ENCODE results near the gene C11orf97. TPM values are rescaled to one million over a fixed set of nuclear protein-coding genes. Genes with fewer than 3 reads are reported as not detected.

C11orf97 gene
- polyA plus RNA-seq, 2 of the 4 experiments (the other 2 are of a cell fraction): not detected

- no peak for DNase-seq (ENCODE audit: low read depth in 1 of 2, low spot score in 1 of 2)
- no peak overlapping the region for H3K27ac ChIP-seq
- ChIA-PET CTCF (interaction anchor here (1.7 kb wide), 1 partner anchor 605 kb away, joined by 6 read pairs; no protein-coding TSS in a partner anchor), POLR2A (no interaction called here)
- WGBS (ENCODE audit: missing lambda C conversion rate): 91% methylated on average over 2 of the region's 2 CpGs
- no peak for FAIRE-seq
- H3K9me3 ChIP-seq: no peaks in the 10 kb centered on the region
- H3K4me2 ChIP-seq: no peak overlapping the region
- ATAC-seq: no peak
- H3K4me3 ChIP-seq: no peak overlapping the region
- no peak for TF ChIP-seq TP53 (CRISPR knock-in tag; IDR thresholded peaks at IDR 0.05)
- no peak for TF ChIP-seq REST (IDR thresholded peaks at IDR 0.05)
- TF ChIP-seq NFE2L2 (conservative IDR thresholded peaks at IDR 0.05; ENCODE audit: low read length): no peak
- no peak for TF ChIP-seq MYC (IDR thresholded peaks at IDR 0.05; ENCODE audit: borderline replicate concordance, low read length)
- no peak for TF ChIP-seq RNF2 (IDR thresholded peaks at IDR 0.05; ENCODE audit: borderline replicate concordance, low read depth)
- TF ChIP-seq POLR2AphosphoS2 (conservative IDR thresholded peaks at IDR 0.05; ENCODE audit: low read length): no peak
- TF ChIP-seq KDM5A (IDR thresholded peaks at IDR 0.05): no peak
- no peak for TF ChIP-seq JUNB (IDR thresholded peaks at IDR 0.05)
- no peak for TF ChIP-seq USF2 (IDR thresholded peaks at IDR 0.05)
- TF ChIP-seq ATOH8 (CRISPR knock-in tag; IDR thresholded peaks at IDR 0.05; ENCODE audit: low read depth): no peak
- no peak for TF ChIP-seq RCOR1 (IDR thresholded peaks at IDR 0.05; ENCODE audit: low read depth, low read length)
- no peaks in the 10 kb centered on the region; the same call in 1 of the 3 replicates for H3K4me1 ChIP-seq
Observed at GRCh38 chr11:94500181-94500580, 12.1 kb upstream of the C11orf97 start.

GRCh38 chr11:94501522-94501921 lies 10.7 kb upstream of the C11orf97 start:
- DNase-seq (ENCODE audit: low read depth in 1 of 2, low spot score in 1 of 2) (no peak), FAIRE-seq (no peak), ATAC-seq (no peak)
- no peaks in the 10 kb centered on the region for H3K9me3 ChIP-seq
- TF ChIP-seq HES2 (IDR thresholded peaks at IDR 0.05) (no peak), HOXB13 (CRISPR knock-in tag; IDR thresholded peaks at IDR 0.05; ENCODE audit: low read depth) (no peak), CHD4 (IDR thresholded peaks at IDR 0.05; ENCODE audit: borderline replicate concordance) (no peak), RFX5 (IDR thresholded peaks at IDR 0.05) (no peak), MAX (IDR thresholded peaks at IDR 0.05) (no peak), RCOR1 (IDR thresholded peaks at IDR 0.05; ENCODE audit: low read depth, low read length) (no peak), KDM5A (IDR thresholded peaks at IDR 0.05) (no peak), REST (IDR thresholded peaks at IDR 0.05) (no peak), CTCF (IDR thresholded peaks at IDR 0.05) (no peak), HOXB5 (CRISPR knock-in tag; IDR thresholded peaks at IDR 0.05) (no peak), KDM1A (IDR thresholded peaks at IDR 0.05; ENCODE audit: low read depth) (no peak), ZC3H11A (IDR thresholded peaks at IDR 0.05) (no peak)
- ChIA-PET POLR2A (no interaction called here), CTCF (interaction anchor here (0.6 to 1.3 kb wide), 3 partner anchors 74 to 606 kb away, joined by 3 to 8 read pairs (median 3); no protein-coding TSS in a partner anchor)
- no peaks in the 10 kb centered on the region for H3K4me1 ChIP-seq
- no peak overlapping the region for H3K4me3 ChIP-seq
- WGBS (ENCODE audit: missing lambda C conversion rate): 29% methylated on average over 2 of the region's 2 CpGs
- H3K27ac ChIP-seq: no peak overlapping the region
- H3K4me2 ChIP-seq: no peak overlapping the region

Data from A549 (cell line).